HepG2 (cell line): ENCODE data around the gene EGFLAM. TPM values are rescaled to one million over a fixed set of nuclear protein-coding genes. Genes with fewer than 3 reads are reported as not detected.

ENCODE experiments used
- ATAC-seq: fragments of 200-7000 bp; cut with Tn5 transposase; 3 replicates; pipeline ENCODE4 v1.9.1; 2020; ENCODE audit warnings: mild to moderate bottlenecking, moderate library complexity
- BruUV-seq: library from RNA; stranded (reverse); fragments of 400-500 nt; replicated peaks from 2 replicates; lab custom pipeline; 2021; lab: Mats Ljungman, UMichigan
- CTCF ChIA-PET: fragments of 300-600 bp; formaldehyde crosslinking; extraction: SDS; loops from one replicate; lab custom pipeline; 2021; ENCODE audit warnings: low total read pairs, inconsistent platforms, low intra/inter-chr PET ratio; lab: Yijun Ruan, JAX
- POLR2A ChIA-PET: fragments of 350-600 bp; sonication (Branson Sonifier 250); formaldehyde crosslinking; loops from one replicate; lab custom pipeline; 2020; ENCODE audit warnings: antibody characterized with exemption, inconsistent platforms; lab: Yijun Ruan, JAX
- DNase-seq: peaks from one replicate; pipeline ENCODE4 v3.0.0-alpha.2; 2015; ENCODE audit warnings: low spot score
- FAIRE-seq: peaks from 3 replicates; lab custom pipeline; 2011; peaks lifted over from hg19 to GRCh38; lab: Jason Lieb, UNC
- H2AFZ ChIP-seq: one replicate; pipeline ENCODE4 v1.6.1; 2011; ENCODE audit warnings: low read length, inconsistent platforms
- H3K27ac ChIP-seq: fragments of 300-600 bp; 3 replicates; pipeline ENCODE4 v1.8.0; 2011; ENCODE audit warnings: mixed run types, mild to moderate bottlenecking, mixed read lengths, low read length, inconsistent platforms; ENCODE audit not compliant: insufficient read depth; ENCODE audit errors: extremely low read length
- H3K27me3 ChIP-seq, 2 experiments: fragments of 200-600 bp in 1 of 2; 2 replicates in 1 of 2; 3 replicates in 1 of 2; pipeline versions ENCODE4 v1.6.0 to v1.8.0; 2011; ENCODE audit warnings: low read length in 2 of 2, mild to moderate bottlenecking in 2 of 2, moderate library complexity in 2 of 2, inconsistent platforms in 1 of 2; ENCODE audit not compliant: insufficient read depth in 2 of 2, control insufficient read depth in 1 of 2
- H3K36me3 ChIP-seq, 2 experiments: fragments of 200-600 bp in 1 of 2; replicated peaks in 1 of 2; 2 replicates in 1 of 2; 3 replicates in 1 of 2; pipeline versions ENCODE4 v1.5.1 to v1.8.0; 2011; ENCODE audit warnings: low read length in 2 of 2, inconsistent platforms in 1 of 2; ENCODE audit not compliant: insufficient read depth in 2 of 2, control insufficient read depth in 1 of 2
- H3K4me1 ChIP-seq: 2 replicates; pipeline ENCODE4 v1.5.1; 2012; ENCODE audit warnings: low read length, inconsistent platforms; ENCODE audit not compliant: insufficient read depth
- H3K4me2 ChIP-seq: 2 replicates; pipeline ENCODE4 v1.6.0; 2011; ENCODE audit warnings: low read depth, low read length, inconsistent platforms
- H3K4me3 ChIP-seq, 3 experiments: fragments of 200-600 bp in 1 of 3; sonication (generic), shearing (Covaris generic) in 1 of 3; replicated peaks in 1 of 3; 2 replicates each; pipeline ENCODE4 v1.5.1; 2011 to 2016; ENCODE audit warnings: low read length in 3 of 3, inconsistent platforms in 2 of 3, low read depth in 2 of 3, mild to moderate bottlenecking in 2 of 3, control low read depth in 1 of 3, mixed read lengths in 1 of 3; ENCODE audit not compliant: insufficient read depth in 1 of 3
- H3K79me2 ChIP-seq: one replicate; pipeline ENCODE4 v1.6.1; 2011; ENCODE audit warnings: low read length, inconsistent platforms; ENCODE audit not compliant: insufficient read depth
- H3K9ac ChIP-seq: 2 replicates; pipeline ENCODE4 v1.6.0; 2011; ENCODE audit warnings: mild to moderate bottlenecking, low read depth, low read length, inconsistent platforms; ENCODE audit not compliant: insufficient read depth
- H3K9me3 ChIP-seq: 2 replicates; pipeline ENCODE4 v1.5.1; 2012; ENCODE audit warnings: mild to moderate bottlenecking, low read length
- H4K20me1 ChIP-seq: 2 replicates; pipeline ENCODE4 v1.6.0; 2011; ENCODE audit warnings: inconsistent platforms, mild to moderate bottlenecking, low read length, moderate library complexity; ENCODE audit not compliant: insufficient read depth
- ARID5B ChIP-seq: IDR thresholded peaks from 2 replicates; pipeline ENCODE4 v1.4.0; 2020; ENCODE audit warnings: mild to moderate bottlenecking, missing genetic modification reagents
- CEBPB ChIP-seq: IDR thresholded peaks from 2 replicates; pipeline ENCODE4 v1.6.1; 2011; ENCODE audit warnings: low read depth, low read length, improper control_type of control experiment, borderline replicate concordance
- CEBPG ChIP-seq: IDR thresholded peaks from 2 replicates; pipeline ENCODE4 v1.6.1; 2016
- HES4 ChIP-seq: sonication (generic); formaldehyde crosslinking; IDR thresholded peaks from 2 replicates; pipeline ENCODE4 v1.9.0; 2021; ENCODE audit warnings: mild to moderate bottlenecking, missing genetic modification reagents, borderline replicate concordance
- MXI1 ChIP-seq: IDR thresholded peaks from 3 replicates; pipeline ENCODE4 v1.6.1; 2012; ENCODE audit warnings: low read depth, low read length, inconsistent platforms, borderline replicate concordance
- PHB2 ChIP-seq: fragments of 450-650 bp; IDR thresholded peaks from 2 replicates; pipeline ENCODE4 v1.6.1; 2018; ENCODE audit not compliant: partially characterized antibody
- SRF ChIP-seq: IDR thresholded peaks from 2 replicates; pipeline ENCODE4 v1.6.1; 2011; ENCODE audit warnings: mild to moderate bottlenecking, low read depth, low read length, moderate library complexity
- ZBTB4 ChIP-seq: sonication (generic); formaldehyde crosslinking; IDR thresholded peaks from 2 replicates; pipeline ENCODE4 v1.4.0; 2020; ENCODE audit warnings: missing genetic modification reagents, mild to moderate bottlenecking, borderline replicate concordance
- ZNF10 ChIP-seq: sonication (generic); formaldehyde crosslinking; IDR thresholded peaks from 2 replicates; pipeline ENCODE4 v1.4.0; 2020; ENCODE audit warnings: mild to moderate bottlenecking, low read depth, missing genetic modification reagents, borderline replicate concordance
- ZNF12 ChIP-seq: sonication (generic); formaldehyde crosslinking; IDR thresholded peaks from 2 replicates; pipeline ENCODE4 v1.5.0; 2020; ENCODE audit warnings: missing genetic modification reagents
- ZNF335 ChIP-seq: sonication (generic); formaldehyde crosslinking; IDR thresholded peaks from 2 replicates; pipeline ENCODE4 v1.4.0; 2020; ENCODE audit warnings: missing genetic modification reagents
- ZNF672 ChIP-seq: sonication (generic); formaldehyde crosslinking; IDR thresholded peaks from 2 replicates; pipeline ENCODE4 v1.8.1; 2022; ENCODE audit warnings: missing genetic modification reagents
- ZNF7 ChIP-seq: IDR thresholded peaks from 2 replicates; pipeline ENCODE4 v1.6.1; 2016; ENCODE audit warnings: missing biosample characterization, missing genetic modification reagents
- WGBS: methylation state at CpG from one replicate; pipeline ENCODE4 v1.1.6; 2017; ENCODE audit warnings: low lambda C conversion rate; 5-methylcytosine and 5-hydroxymethylcytosine counted together
- in situ Hi-C: cut with HindIII; loops from 2 replicates; pipeline ENCODE4 v1.10.0; 2017; ENCODE audit warnings: low pct_unique_long_range_greater_than_20kb; ENCODE audit not compliant: extremely low pct_ligation_motif_present
- intact Hi-C: fragments of 100-400 bp; cut with micrococcal nuclease; formaldehyde crosslinking; loops from one replicate; pipeline ENCODE4 v1.10.0; 2022; ENCODE audit not compliant: unreplicated experiment
- polyA plus RNA-seq, 8 experiments: library from polyadenylated mRNA; depleted of rRNA in 3 of 8; stranded (reverse) in 7 of 8; unstranded in 1 of 8; fragments of >200 nt; fragmentation: Illumina TruSeq in 4 of 8; extraction: Trizol in 4 of 8; gene quantifications; 2 replicates each; pipeline versions ENCODE4 v1.2.1 to v1.2.3, GENCODE V29; 2011 to 2016; ENCODE audit warnings: low read depth in 4 of 8, missing spikeins in 1 of 8, mixed read lengths in 1 of 8; ENCODE audit not compliant: insufficient read depth in 1 of 8
- total RNA-seq, 5 experiments: library from RNA; depleted of rRNA; stranded (reverse); fragments of >200 nt; fragmentation: Illumina TruSeq; extraction: Trizol; gene quantifications; 2 replicates each; pipeline ENCODE4 v1.2.3, GENCODE V29; 2016; ENCODE audit warnings: low read depth in 1 of 5

EGFLAM gene
- total and polyA plus RNA-seq, 2 of the 13 experiments (the other 11 are each of a cell fraction or from before 2014, with no cell fraction given) = not detected

GRCh38 chr5:38360323-38361061 is 102.1 kb downstream of the EGFLAM start:
- Histone ChIP-seq H3K4me1 (no peaks in the 10 kb centered on the region), H3K27ac (no peak overlapping the region), H2AFZ (no peak overlapping the region), H3K27me3 (no peaks in the 10 kb centered on the region), H3K9ac (no peak overlapping the region), H3K9me3 (no peaks in the 10 kb centered on the region), H4K20me1 (no peaks in the 10 kb centered on the region), H3K4me2 (no peak overlapping the region), H3K4me3 (no peak overlapping the region), H3K79me2 (no peaks in the 10 kb centered on the region), H3K36me3 (no peaks in the 10 kb centered on the region)
- 48% methylated on average over 11 of the region's 11 CpGs for WGBS
- ChIA-PET CTCF (no interaction called here), POLR2A (no interaction called here)
- DNase-seq = no peak
- BruUV-seq = no TSS peak
- FAIRE-seq = no peak
- ATAC-seq = no peak
- intact Hi-C loops (no loop called here), in situ Hi-C loops (no loop called here)
- no peak for TF ChIP-seq ZNF672 (CRISPR knock-in tag)
- TF ChIP-seq MXI1 = no peak
- no peak for TF ChIP-seq PHB2
- no peak for TF ChIP-seq ZNF12 (CRISPR knock-in tag)
- peak; percentile 88 for TF ChIP-seq CEBPB
- TF ChIP-seq HES4 (CRISPR knock-in tag) = no peak
- TF ChIP-seq ZNF10 (CRISPR knock-in tag) = no peak
- TF ChIP-seq SRF = no peak
- 0 out of 2 replicates have a peak, but pooled peaks have one; percentile 39 for TF ChIP-seq CEBPG

- intact Hi-C loops (no loop called here), in situ Hi-C loops (no loop called here)
- no peak overlapping the region for H3K9ac ChIP-seq
- FAIRE-seq = no peak
- POLR2A ChIA-PET = no interaction called here
- no TSS peak for BruUV-seq
- no peak for ATAC-seq
- H3K4me2 ChIP-seq = no peak overlapping the region
- H3K36me3 ChIP-seq = no peaks in the 10 kb centered on the region
- H3K79me2 ChIP-seq = no peaks in the 10 kb centered on the region
- no peaks in the 10 kb centered on the region for H3K27me3 ChIP-seq
- no peak overlapping the region for H2AFZ ChIP-seq
- no peaks in the 10 kb centered on the region for H3K9me3 ChIP-seq
- 28% methylated on average over 3 of the region's 3 CpGs for WGBS
- H4K20me1 ChIP-seq = no peaks in the 10 kb centered on the region
- CTCF ChIA-PET = no interaction called here
- no peak overlapping the region for H3K27ac ChIP-seq
- no peaks in the 10 kb centered on the region for H3K4me1 ChIP-seq
- DNase-seq = no peak
- H3K4me3 ChIP-seq = no peak overlapping the region
- TF ChIP-seq ZNF7 = no peak
- no peak for TF ChIP-seq ARID5B (CRISPR knock-in tag)
- no peak for TF ChIP-seq ZBTB4 (CRISPR knock-in tag)
- no peak for TF ChIP-seq ZNF335 (CRISPR knock-in tag)
Observed at GRCh38 chr5:38362713-38363112, 104.4 kb downstream of the EGFLAM start.
